Caki2 (cell line): ENCODE results near the gene AMOT. TPM values are rescaled to one million over a fixed set of nuclear protein-coding genes. Genes with fewer than 3 reads are reported as not detected.

Source experiments
- DNase-seq: peaks from one replicate; pipeline ENCODE4 v3.0.0-alpha.2; 2015; ENCODE audit warnings: low read depth
- in situ Hi-C: cut with HindIII; loops from 2 replicates; pipeline ENCODE4 v1.10.0; 2016; ENCODE audit warnings: low sequenced_read_pairs, low pct_unique_long_range_greater_than_20kb, mixed read lengths
- total RNA-seq: library from RNA; depleted of rRNA; stranded (reverse); fragments of >200 nt; shearing (Covaris generic); gene quantifications from 2 replicates; pipeline ENCODE4 v1.2.3, GENCODE V29; 2014; ENCODE audit warnings: low replicate concordance

The AMOT gene
- total RNA-seq, 1 experiment from 2014 or later = 1.2 TPM

DNA sequence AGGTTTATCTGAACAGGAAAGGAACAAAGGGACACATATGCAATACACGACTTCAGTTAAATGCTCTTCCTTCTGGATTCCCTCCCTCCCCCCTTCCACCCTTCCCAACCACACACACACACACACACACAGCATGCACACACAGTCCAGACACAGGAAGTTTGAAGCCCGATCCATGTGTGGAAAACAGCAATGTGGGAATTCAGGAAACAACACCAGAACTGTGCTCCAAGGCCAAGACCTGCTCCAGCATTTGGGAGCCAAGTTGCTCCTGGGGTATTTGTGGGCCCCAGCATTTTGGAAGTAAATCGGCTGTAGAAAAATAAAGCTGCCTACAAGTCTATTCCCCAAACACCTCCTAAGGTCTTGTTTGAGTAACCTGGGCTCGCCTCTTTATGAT, 5.6 kb upstream of the AMOT start:
- no peak for DNase-seq
- in situ Hi-C loops = no loop called here

DNA sequence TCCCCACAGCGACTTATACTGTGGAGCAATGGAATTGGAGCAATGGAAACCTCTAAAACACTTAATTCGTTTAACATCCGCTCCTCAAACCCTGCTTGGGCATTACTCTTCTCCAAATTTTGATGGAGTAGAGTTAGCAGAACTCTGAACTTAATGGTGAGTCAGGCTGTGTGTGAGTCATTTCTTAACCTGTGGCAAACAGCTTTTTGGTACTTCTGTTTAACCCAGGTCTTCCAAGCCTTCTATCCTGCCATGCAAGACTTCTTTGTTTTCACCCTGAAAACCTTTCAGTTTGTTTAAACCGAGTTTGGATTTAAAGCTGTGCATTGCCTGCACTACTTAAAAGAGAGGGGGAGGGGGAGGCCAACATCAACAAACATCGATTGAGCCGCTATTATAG, 3.6 kb upstream of the AMOT start:
- no peak for DNase-seq
- in situ Hi-C loops = no loop called here

DNA sequence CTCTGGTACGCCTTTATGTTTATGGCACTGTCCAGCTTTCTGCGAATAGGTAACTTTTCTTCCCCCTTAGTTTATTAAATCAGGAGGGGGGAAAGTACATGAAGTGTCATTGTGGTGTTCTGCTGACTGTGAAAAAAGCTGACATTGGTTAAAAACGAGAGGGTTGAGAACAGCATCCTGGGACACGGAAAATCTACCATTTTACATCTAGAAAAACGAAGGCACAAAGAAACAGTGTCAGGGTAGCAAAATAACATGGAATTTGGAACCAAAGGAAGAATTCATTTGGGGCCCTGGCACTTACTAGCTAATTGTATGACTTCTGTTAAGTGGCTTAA, 1.2 kb upstream of the AMOT start:
- in situ Hi-C loops = no loop called here
- DNase-seq = no peak

DNA sequence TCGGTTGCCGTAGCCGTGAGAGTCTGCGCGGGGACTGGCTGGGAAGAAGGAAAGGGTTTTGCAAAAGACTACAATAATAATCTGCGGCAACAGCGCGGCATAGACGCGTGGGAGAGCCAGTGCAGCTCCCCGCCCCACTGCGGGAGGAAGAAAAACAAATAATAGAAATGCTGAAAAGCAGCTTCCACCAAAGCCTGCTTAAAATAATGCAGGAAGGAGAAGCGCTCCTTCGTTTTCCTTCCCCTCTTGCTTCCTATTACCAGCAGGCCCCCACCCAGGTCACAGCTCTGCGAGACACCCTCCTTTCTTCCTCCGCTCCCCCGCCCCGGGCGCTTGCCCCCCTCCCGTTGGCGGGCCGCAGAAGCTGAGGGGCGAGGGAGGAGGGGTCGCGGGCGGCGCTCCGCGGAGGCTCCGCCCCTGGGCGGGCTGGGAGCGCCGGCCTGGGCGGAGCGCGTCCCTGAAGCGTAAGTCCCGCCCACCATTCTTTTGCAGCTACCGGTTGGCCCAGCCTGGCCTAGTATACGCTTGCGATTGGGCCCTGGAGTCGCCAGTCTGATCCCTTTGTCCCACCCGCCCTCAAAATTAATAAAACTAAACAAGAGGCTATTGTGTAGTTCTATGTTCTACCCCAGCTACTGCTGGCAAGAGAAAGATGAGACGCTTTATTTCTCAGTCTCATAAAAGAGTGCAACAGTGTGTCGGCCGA, 636 bp upstream of the AMOT start:
- in situ Hi-C loops = no loop called here
- peak; percentile 86 for DNase-seq

DNA sequence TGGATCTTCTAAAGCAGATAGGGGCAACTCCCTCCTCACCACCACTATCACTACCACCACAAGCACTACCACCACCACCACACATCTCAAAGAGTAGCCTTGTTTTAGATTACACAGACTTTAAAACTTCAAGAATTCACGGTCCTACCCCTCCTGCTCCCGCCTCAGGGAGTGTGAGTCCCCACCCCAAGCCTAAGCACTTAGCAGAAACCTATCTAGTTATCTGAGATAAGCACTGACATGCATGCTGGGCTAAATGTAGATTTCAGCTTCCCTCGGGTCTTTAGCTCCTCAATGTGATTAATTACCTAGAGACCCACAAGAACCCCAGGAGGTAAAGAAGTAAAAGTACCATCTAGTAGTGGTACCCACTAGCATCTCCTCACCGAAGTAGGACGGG, 775 bp downstream of the AMOT start:
- in situ Hi-C loops = no loop called here
- DNase-seq = no peak

DNA sequence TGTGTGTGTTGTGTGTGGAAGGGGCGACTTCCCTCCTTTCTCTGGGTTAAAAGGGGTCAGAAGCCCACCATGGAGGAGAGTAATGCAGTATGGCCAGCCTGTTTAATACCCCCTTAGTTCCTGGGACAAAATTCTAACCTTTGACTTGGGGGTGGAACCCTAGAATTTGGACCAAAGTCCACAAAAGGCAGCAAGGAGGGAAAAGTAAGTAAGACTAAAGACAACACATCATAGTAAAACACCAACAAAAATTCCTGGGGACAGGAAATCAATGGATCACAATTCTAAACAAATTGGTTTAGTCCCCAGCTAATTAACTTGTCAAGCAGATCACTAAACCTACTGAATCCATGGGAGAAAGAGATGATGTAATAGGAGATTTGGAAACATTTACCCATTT, 3.1 kb downstream of the AMOT start:
- DNase-seq = no peak
- in situ Hi-C loops = no loop called here

DNA sequence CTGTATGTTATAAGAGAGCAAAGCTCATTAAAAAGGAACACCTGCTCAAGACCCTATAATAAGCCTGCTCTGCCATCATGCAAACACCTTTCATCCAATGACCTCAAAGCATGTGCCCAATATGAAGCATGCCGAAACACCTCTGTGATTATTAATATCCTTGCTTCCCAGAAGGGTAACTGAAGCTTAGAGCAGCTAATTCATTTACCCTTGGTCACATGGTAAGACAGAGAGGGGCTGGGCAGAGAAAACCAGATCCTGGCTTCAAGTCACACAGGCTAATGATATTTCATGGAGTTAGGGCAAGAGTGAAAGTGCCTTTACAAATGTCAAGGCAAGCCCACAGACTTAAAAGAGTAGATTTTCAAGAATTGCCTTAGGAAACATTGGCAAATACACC, 5.6 kb downstream of the AMOT start:
- DNase-seq = no peak
- in situ Hi-C loops = no loop called here

DNA sequence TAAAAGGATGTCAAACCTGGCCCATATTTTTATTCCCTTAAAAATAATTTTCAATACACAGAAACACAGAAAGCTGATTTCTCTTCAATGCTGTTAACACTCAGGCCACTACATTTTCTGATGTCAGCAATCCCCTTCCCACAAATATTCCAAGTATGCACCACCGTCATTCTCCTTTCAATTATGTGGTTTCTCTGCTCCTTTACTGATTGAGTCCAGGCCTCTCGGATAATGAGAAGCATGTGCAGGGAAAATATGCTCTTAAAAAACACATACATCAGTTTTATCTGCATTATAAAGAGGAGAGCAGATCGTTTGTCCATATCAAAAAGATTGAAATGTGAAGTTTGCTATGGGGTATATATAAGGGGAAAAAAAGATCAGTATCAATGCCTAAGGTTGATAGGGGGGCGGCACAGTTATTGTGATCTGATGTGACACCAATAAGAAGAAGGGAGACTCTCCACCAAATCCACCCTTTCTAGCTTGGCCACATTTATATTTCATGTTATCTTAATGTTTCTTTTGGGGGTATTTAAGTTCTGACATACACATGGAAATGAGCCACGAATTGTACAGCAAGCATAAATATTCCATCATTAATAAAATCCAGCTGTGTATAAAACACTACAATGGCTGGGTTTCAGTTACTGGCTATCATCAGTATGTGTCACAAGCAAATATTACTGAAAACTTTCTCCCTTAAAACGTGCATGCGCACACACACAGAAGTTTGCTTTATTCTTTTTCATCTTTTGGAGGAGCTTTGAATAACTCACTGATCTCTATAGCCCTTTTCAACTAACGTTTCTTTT, 6.4 kb downstream of the AMOT start:
- in situ Hi-C loops = no loop called here
- no peak for DNase-seq

DNA sequence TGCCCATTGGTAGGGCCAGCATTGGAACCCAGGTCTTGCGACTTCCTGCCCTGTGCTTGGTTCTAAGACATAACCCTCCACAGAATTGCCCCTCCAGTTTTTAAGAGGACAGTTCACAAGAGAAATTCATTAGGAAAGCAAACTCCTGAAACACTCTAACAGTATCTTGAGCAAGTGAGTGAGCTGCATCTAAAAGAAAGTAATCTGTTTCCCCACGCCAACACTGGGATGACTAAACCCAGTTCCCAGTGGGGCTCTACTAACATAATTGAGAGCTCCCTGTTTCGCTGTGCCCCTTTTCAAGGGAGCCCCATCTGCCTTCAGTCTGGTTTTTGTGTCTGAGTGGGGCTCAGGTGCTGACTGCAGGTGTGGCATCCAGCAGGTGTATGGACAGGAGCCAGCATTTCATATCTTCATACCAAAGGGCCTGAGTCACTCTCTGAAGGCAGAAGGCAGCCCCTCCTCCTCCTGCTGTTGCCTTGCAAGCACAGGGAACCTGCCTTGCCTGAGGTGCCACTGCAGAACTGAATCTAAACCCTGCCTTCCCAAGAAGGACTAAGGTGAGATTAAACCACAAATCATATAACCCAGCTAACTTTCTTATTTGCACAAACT, 8.0 kb downstream of the AMOT start:
- in situ Hi-C loops = no loop called here
- DNase-seq = no peak

DNA sequence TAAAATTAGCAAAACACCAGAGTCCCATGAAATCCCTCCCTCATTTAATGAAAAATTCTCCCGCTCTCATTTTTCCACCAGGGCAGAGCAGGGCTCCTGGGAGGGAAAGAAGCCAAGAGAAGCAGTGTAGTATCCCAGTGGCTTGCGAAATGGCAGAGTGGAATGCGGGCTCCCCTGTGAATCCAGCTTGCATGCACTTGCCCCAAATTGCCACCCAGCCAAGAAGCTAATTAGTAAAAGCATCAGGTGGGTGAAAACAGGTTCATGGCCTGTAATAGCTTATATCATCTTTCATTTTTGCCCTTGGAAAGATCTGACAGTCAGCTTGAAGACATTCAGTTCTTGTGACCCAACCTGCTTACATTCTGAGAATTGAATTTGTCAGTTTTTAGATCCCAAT, 10.1 kb downstream of the AMOT start:
- in situ Hi-C loops = no loop called here
- no peak for DNase-seq

DNA sequence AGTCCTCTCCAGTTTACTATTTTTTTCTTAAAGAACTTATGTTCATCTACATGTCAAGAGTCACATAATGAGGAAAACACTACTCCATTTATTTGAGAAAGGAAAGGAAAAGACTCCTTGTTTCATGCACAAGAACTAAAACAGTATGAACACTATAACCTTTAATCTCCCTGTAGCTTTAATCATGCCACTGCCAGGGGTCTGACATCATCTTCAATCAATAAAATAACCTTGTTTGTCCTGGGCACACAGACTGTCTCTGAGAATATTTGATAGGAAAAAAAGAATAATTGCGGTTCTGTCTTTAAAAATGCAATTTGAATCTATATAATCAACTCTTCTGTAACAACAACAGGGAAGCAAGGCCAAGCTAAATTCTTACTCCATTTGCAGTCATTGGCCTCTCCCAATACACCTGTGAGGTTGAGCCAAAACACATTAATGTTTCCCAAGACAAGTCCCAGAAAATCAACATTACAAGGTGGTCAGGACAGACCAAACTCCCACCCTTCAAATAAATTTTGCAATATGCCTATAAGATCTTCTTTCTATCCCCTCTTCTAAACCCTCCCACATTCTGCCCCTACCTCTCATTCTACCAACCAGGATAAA, 13.2 kb downstream of the AMOT start:
- DNase-seq = no peak
- in situ Hi-C loops = no loop called here

DNA sequence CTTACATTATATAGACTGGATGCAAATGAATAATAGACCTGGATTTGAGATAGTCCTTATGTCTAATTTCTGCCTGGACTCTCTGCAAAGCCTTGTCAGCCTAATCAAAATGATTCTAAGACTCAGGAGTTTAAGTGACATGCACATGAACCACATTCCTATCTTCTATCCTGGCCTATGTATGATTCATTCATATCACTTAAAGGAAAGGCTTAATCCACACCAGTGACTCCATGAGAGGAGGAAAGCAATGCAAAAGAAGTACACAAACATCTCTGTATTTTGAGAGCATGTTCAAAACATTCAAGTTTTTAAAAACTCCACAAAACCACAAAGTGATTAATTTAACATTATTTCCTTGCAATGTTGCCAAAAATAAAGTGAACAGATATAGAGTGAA, 14.6 kb downstream of the AMOT start:
- in situ Hi-C loops = no loop called here
- no peak for DNase-seq

DNA sequence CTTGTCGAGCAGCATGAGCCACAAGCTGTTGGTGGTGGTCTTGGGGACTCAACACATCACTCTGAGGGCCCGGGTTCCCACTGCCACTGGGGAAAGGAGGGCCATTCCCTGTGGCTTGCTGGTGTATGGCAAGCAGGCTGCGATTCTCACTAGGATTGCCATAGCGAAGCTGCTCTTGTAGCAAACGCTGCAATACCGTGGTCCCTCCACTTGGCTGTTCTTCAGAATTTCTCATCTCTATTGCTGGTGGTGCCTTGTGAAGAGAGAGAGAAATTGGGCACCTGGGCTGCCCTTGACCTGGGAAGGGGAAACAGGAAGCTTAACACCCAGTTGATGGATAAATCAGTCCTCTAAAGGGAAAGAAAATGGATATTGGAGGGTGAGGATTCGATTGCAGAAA, 17.7 kb downstream of the AMOT start:
- in situ Hi-C loops = no loop called here
- DNase-seq = no peak

DNA sequence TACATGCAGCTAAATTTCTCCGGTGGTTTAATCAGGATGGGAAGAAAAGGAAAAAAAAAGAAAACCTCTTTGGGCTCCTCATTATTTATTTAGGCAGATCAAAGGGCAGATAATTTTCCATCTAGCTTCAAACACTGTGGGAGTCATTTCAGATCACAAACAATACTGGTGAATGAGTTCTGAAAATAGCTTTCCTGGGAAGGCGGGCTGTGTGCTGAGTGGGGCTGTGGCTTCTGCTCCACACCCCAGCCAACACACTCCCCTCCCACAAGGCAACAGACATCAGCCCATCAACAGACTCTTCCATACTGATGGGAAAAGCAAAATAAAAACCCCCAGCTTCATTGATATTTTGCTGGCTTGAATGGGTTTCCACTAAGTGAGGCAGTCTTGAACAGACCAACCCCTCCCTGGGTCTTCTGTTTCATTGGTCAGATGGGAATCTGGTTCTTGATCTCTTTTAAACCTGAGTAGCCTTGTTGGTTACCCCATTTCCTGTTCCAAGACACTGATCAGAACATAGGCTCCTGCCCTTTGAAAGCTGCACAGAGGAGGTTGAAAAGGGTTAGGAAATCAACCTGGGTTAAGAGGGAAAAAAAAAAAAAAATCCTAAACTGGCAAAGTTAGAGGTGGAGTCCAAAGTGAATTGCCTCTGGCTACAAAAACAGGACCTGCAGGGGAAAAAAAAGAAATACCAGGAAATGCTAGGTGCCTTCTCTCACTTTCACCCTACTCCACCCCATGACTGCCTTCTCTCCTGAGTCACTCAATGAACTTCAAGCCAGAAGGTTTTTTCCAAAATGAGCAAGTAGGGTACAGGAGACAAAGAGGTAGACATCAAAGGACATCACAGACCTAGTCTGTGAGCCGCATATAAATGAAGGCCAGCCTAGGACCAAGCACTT, 20.0 kb downstream of the AMOT start:
- DNase-seq = no peak
- in situ Hi-C loops = no loop called here

DNA sequence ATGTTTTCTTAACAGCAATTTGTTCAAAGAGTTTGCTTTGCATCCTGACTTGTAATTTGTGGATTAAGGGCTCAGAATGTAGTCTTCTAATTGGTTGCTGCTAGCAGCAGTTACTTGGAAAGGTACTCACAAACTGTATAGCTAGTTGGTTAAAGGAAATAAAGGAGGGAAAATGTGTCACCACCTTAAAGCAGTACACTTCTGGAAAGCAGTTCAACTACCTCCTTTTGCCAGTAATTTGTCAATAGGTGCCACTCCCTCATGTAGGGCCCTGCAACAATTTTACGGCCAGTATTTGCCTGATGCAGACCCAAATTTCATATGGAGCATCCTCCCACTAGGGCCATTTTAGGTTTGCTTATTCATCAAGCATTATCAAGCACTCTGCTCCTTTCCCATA, 20.8 kb downstream of the AMOT start:
- no peak for DNase-seq
- in situ Hi-C loops = no loop called here

DNA sequence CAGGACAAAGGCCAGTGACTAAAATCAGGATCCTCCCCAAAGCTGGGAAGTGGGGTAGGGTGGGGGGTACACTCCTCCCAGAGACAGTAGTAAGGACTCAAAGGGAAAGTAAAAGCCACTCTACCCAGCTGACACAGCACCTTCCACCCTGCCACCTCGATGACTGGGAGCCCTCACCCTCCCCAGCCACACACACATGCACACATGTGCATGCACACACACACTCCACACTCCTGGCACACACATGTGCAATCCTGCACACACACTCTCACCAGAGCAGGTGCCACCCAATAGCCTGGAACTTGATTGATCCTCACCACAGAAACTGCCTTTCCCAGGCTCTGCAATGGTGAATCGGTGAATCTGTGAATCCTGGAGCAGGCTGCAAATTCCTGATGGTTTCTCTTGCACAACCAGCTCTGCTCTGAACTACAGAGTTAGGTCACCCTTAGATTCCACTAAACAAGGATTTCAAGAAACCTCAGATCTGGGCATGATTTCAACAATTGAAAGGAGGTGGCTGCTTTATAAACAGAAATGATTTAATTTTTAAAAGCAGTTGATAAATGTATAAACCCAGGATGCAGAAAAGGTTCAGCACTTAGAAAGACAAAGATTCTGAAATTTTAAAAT, 21.5 kb downstream of the AMOT start:
- in situ Hi-C loops = no loop called here
- DNase-seq = no peak

DNA sequence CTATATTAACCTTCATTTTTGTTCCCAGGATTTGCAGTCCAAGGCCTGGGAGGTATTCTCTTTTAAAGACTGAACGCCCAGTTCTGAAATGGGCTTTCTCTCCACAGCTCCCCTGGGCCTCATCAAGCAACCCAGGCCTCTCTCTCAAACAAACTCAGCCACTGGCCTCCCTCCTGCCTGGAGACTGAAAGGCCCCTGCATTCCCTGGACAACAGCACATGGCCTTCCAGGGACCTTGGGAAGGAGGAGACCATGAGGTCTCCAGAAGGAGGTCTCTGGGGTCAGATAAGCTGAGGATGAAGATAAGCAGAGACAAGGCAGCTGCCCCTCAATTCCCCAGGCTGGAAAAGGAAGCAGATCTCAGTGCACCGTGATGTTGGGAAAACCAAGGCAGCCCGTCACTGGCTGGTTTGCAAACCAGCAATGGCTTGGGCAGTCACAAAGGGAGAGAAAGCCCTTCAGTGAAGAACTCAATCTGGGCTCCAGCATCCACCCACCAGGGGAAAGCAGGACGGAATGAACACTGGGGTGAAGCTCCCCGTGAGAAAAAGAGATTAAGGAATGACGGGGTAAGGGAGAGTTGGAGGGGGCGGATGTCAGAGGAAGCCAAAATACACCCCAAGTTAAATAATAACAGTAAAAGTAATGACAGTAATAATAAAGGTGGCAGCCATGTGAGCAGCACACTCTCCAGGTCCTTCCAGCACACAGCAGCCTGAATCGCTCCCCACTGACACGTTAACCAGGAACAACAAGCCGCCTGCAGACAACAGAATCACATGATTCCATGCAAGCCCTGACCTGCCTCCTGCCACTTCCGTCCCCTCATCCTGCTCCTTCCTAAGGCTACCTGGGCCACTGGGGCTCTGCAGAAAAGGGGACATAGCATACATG, 22.3 kb downstream of the AMOT start:
- in situ Hi-C loops = no loop called here
- no peak for DNase-seq
